Stomach smooth muscle (tissue), 2 donors: Measurements from ENCODE around the gene RPGR.
A peak's percentile ranks its signal among the peaks of the same experiment; 100 is the strongest.

Experiments used
- H3K27ac ChIP-seq: one replicate; pipeline ENCODE4 v1.7.0; 2013; ENCODE audit warnings: mild to moderate bottlenecking, low read length, inconsistent platforms
- H3K27me3 ChIP-seq, 2 donors: one replicate each; pipeline ENCODE4 v1.7.0; 2013; ENCODE audit warnings: low read length in 2 of 2; ENCODE audit not compliant: insufficient read depth in 2 of 2, control insufficient read depth in 1 of 2
- H3K36me3 ChIP-seq, 2 donors: one replicate each; pipeline ENCODE4 v1.7.0; 2013; ENCODE audit warnings: low read length in 2 of 2; ENCODE audit not compliant: control insufficient read depth in 2 of 2, insufficient read depth in 2 of 2
- H3K4me1 ChIP-seq: one replicate; pipeline ENCODE4 v1.7.0; 2013; ENCODE audit warnings: low read length; ENCODE audit not compliant: control insufficient read depth, insufficient read depth
- H3K4me3 ChIP-seq, 2 donors: one replicate each; pipeline ENCODE4 v1.7.0; 2013; ENCODE audit warnings: low read length in 2 of 2
- H3K9ac ChIP-seq, 2 donors: one replicate each; pipeline ENCODE4 v1.7.0; 2013; ENCODE audit warnings: low read length in 2 of 2, mild to moderate bottlenecking in 1 of 2
- H3K9me3 ChIP-seq, 2 donors: one replicate each; pipeline ENCODE4 v1.7.0; 2013; ENCODE audit warnings: low read length in 2 of 2; ENCODE audit not compliant: control insufficient read depth in 2 of 2
- donor health status: healthy.
- donor health status: Pancreatic carcinoma.

Gene RPGR

GRCh38 chrX:38326086-38326485 is 1.2 kb downstream of the RPGR start:
- Histone ChIP-seq H3K27me3 (peaks cover 0 to 12% of the 10 kb centered on the region in 2 donors), H3K9ac (peak overlapping the region in 1 of 2 donors; percentile 72), H3K4me1 (peaks cover 3% of the 10 kb centered on the region), H3K27ac (no peak overlapping the region), H3K4me3 (peak overlapping the region; percentile 60 to 78), H3K9me3 (no peaks in the 10 kb centered on the region), H3K36me3 (no peaks in the 10 kb centered on the region)

GRCh38 chrX:38320819-38321218 is 6.5 kb downstream of the RPGR start:
- H3K9ac ChIP-seq = no peak overlapping the region
- H3K4me1 ChIP-seq = no peaks in the 10 kb centered on the region
- no peak overlapping the region for H3K4me3 ChIP-seq
- no peaks in the 10 kb centered on the region for H3K27me3 ChIP-seq
- H3K27ac ChIP-seq = no peak overlapping the region
- H3K9me3 ChIP-seq = no peaks in the 10 kb centered on the region
- H3K36me3 ChIP-seq = no peaks in the 10 kb centered on the region

GRCh38 chrX:38318606-38319005 is 8.7 kb downstream of the RPGR start:
- H3K27me3 ChIP-seq = no peaks in the 10 kb centered on the region
- H3K27ac ChIP-seq = no peak overlapping the region
- no peaks in the 10 kb centered on the region for H3K9me3 ChIP-seq
- H3K4me3 ChIP-seq = no peak overlapping the region
- no peak overlapping the region for H3K9ac ChIP-seq
- no peaks in the 10 kb centered on the region for H3K4me1 ChIP-seq
- no peaks in the 10 kb centered on the region for H3K36me3 ChIP-seq

GRCh38 chrX:38318196-38318595 is 9.1 kb downstream of the RPGR start:
- H3K9ac ChIP-seq = no peak overlapping the region
- no peaks in the 10 kb centered on the region for H3K27me3 ChIP-seq

GRCh38 chrX:38315186-38315585 is 12.1 kb downstream of the RPGR start:
- Histone ChIP-seq H3K27ac (no peak overlapping the region), H3K36me3 (no peaks in the 10 kb centered on the region), H3K27me3 (no peaks in the 10 kb centered on the region), H3K4me3 (no peak overlapping the region), H3K9ac (no peak overlapping the region), H3K4me1 (no peaks in the 10 kb centered on the region), H3K9me3 (no peaks in the 10 kb centered on the region)

More at GRCh38 chrX:38318196-38318595, 9.1 kb downstream of the RPGR start:
- Histone ChIP-seq H3K36me3 (no peaks in the 10 kb centered on the region), H3K4me3 (no peak overlapping the region), H3K9me3 (no peaks in the 10 kb centered on the region), H3K27ac (no peak overlapping the region), H3K4me1 (no peaks in the 10 kb centered on the region)

- Histone ChIP-seq H3K9me3 (no peaks in the 10 kb centered on the region), H3K27me3 (no peaks in the 10 kb centered on the region), H3K9ac (no peak overlapping the region), H3K4me1 (no peaks in the 10 kb centered on the region), H3K4me3 (no peak overlapping the region), H3K27ac (no peak overlapping the region), H3K36me3 (no peaks in the 10 kb centered on the region)
These were observed 14.1 kb downstream of the RPGR start for GRCh38 chrX:38313190-38313589.

GRCh38 chrX:38312436-38312835 is 14.9 kb downstream of the RPGR start:
- Histone ChIP-seq H3K4me1 (no peaks in the 10 kb centered on the region), H3K9me3 (no peaks in the 10 kb centered on the region)

GRCh38 chrX:38311743-38312142 is 15.6 kb downstream of the RPGR start:
- Histone ChIP-seq H3K36me3 (no peaks in the 10 kb centered on the region), H3K9ac (no peak overlapping the region), H3K27me3 (no peaks in the 10 kb centered on the region), H3K4me1 (no peaks in the 10 kb centered on the region), H3K27ac (no peak overlapping the region), H3K4me3 (no peak overlapping the region), H3K9me3 (no peaks in the 10 kb centered on the region)

More at GRCh38 chrX:38312436-38312835, 14.9 kb downstream of the RPGR start:
- no peaks in the 10 kb centered on the region for H3K36me3 ChIP-seq
- H3K4me3 ChIP-seq = no peak overlapping the region
- no peaks in the 10 kb centered on the region for H3K27me3 ChIP-seq
- no peak overlapping the region for H3K27ac ChIP-seq
- no peak overlapping the region for H3K9ac ChIP-seq

- no peak overlapping the region for H3K4me3 ChIP-seq
- H3K27me3 ChIP-seq = peaks cover 0 to 2% of the 10 kb centered on the region in 2 donors
- no peak overlapping the region for H3K27ac ChIP-seq
- no peaks in the 10 kb centered on the region for H3K36me3 ChIP-seq
- no peaks in the 10 kb centered on the region for H3K4me1 ChIP-seq
- H3K9me3 ChIP-seq = no peaks in the 10 kb centered on the region
- H3K9ac ChIP-seq = no peak overlapping the region
These were observed 21.3 kb downstream of the RPGR start for GRCh38 chrX:38305971-38306370.

- Histone ChIP-seq H3K4me3 (no peak overlapping the region), H3K9me3 (no peaks in the 10 kb centered on the region), H3K27me3 (peaks cover 0 to 2% of the 10 kb centered on the region in 2 donors), H3K27ac (no peak overlapping the region), H3K36me3 (no peaks in the 10 kb centered on the region), H3K9ac (no peak overlapping the region), H3K4me1 (no peaks in the 10 kb centered on the region)
These were observed 23.3 kb downstream of the RPGR start for GRCh38 chrX:38304010-38304409.

- Histone ChIP-seq H3K4me3 (no peak overlapping the region), H3K4me1 (no peaks in the 10 kb centered on the region), H3K9ac (no peak overlapping the region), H3K27me3 (no peaks in the 10 kb centered on the region), H3K27ac (no peak overlapping the region), H3K9me3 (no peaks in the 10 kb centered on the region), H3K36me3 (no peaks in the 10 kb centered on the region)
These were observed 33.6 kb downstream of the RPGR start for GRCh38 chrX:38293741-38294140.
